ENCODE results near the gene RAPGEF4.
A peak's percentile ranks its signal among the peaks of the same experiment; 100 is the strongest.

RAPGEF4 gene

GRCh38 chr2:172863341-172863740, 127.7 kb downstream of the RAPGEF4 start:
- no peak for DNase-seq

GRCh38 chr2:172864182-172864581, 128.5 kb downstream of the RAPGEF4 start:
- peak; percentile 35 for DNase-seq

- DNase-seq: no peak
These were observed 129.8 kb downstream of the RAPGEF4 start for GRCh38 chr2:172865422-172865821.

DNA sequence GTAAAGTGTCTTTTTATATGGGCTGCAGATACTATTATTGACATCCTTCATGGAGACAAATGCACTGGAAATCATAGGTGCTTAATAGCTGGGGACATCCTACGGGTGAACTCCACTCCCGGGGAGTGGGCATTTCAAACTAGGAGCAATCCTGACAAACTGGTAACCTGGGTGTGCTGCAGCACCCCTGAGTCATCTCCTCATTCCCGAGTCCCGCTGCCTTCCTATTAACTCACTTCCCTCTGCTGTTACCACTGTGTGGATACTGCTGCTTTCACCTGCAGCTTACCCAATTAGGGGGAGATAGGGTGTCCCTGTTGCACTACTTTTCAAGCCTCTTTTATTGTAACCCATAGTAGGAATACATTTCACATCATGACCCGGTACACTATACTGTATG, 134.2 kb downstream of the RAPGEF4 start:
- DNase-seq: no peak

DNA sequence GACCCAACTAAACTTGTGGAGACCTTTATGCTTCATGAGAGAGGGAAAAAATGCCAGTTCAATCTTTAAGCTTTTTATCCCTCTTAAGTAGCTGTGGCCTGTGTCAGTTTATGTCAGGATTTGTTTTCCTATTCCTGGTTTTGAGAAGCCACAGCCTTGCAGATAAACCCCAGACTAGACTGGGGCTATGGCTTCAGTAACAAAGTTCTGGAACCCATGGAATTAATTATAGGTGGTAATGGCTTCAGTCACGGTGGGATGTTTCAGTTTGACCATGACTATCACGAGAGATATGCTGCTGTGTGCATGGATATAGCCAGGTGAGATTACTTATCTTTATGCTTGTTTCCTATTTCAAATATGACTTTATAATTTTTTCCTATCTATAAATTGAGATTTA, 134.8 kb downstream of the RAPGEF4 start:
- DNase-seq: no peak

DNA sequence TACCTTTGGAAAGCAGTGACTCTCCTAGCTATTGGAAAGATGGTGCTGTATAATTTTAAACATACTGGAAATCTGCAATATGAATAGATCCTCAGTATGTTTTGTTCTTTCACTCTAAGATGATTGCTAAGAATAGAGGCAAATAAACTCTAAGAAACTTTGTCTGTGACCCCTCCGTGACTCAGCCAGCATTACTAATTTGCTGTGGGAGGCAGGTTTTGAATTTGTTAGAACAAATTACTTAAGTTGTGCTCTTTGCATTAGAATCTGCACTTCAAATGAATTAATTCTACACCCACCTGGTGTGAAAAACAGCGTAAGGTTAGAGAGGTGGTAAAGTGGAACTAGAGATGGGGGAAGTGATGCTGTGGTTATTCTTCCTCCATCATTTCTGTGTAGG, 142.2 kb downstream of the RAPGEF4 start:
- DNase-seq: no peak

DNA sequence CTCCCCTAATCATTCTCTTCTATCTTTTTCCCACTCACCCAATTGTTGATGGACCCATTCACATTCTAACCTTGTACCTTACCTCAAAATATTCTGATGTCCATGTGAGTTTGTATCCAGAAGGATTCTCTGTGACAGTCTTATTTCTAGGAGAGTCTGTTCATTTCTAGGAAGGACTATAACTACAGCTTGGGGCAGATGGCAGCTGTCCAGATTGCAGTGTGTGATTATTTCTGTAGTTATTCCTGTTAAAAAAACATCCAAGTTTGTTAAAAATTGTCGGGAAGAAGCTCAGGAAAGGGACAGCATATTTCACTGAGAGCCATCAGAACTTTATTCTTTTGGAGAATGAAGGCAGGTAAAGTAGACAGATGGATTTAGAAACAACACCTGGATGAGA, 142.6 kb downstream of the RAPGEF4 start:
- no peak for DNase-seq

GRCh38 chr2:172884336-172884735, 148.7 kb downstream of the RAPGEF4 start:
- DNase-seq: no peak

DNA sequence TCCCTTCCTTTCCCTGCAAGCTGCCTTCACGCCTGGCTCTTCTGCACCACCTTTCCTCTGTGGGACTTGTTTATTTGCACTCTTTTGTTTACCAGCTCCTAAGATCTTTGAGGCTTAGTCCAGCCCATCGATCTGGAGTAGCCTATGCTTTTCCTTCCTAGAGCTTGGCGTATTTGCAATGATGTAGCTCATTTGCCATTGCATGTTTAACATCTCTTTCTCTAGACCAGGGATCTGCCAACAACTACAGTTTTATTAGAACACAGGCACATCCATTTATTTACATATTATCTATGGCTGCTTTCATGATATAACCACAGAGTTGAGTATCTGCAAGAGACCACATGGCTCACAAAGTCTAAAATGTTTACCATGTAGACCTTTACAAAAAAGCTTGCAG, 150.4 kb downstream of the RAPGEF4 start:
- DNase-seq: peak; percentile 53

DNA sequence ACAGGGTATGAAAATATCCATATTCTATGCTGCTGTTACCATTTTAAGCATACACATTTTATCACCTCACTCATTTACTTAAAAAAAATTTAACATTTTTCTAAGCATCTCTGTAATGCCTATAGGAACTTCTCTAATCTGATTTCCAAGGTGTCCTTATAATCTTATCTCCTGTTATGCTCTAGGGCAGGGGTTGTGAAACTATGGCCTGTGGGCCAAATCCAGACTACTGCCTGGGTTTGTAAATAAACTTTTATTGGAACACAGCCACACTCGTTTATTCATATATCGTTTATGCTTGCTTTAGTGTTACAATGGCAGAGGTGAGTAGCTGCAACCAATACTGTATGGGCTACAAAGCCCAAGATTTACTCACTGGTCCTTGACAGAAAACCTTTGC, 151.6 kb downstream of the RAPGEF4 start:
- no peak for DNase-seq

GRCh38 chr2:172888714-172889669, 153.3 kb downstream of the RAPGEF4 start:
- DNase-seq: peak; percentile 90

GRCh38 chr2:172889768-172890430, 154.3 kb downstream of the RAPGEF4 start:
- no peak for DNase-seq

DNA sequence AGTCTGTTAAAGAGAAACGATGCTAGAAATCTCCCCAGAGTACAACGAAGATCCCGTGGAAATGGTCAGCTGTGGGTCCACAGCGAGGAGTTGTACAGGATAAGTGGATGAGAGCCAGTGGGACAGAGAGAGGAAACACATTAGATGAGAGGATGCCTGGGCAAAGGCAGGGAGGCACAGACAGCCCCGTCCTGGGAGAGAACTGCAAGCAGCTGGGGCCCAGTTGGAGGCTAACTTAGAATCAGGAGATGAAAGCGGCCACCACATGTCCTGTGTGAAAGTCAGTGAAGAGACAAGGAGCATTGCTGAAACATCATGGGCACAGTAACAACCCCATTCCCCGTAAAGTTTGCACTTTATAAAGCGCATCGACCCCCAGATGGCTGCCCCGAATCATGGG, 157.5 kb downstream of the RAPGEF4 start:
- no peak for DNase-seq

GRCh38 chr2:172893671-172894070, 158.0 kb downstream of the RAPGEF4 start:
- no peak for DNase-seq

DNA sequence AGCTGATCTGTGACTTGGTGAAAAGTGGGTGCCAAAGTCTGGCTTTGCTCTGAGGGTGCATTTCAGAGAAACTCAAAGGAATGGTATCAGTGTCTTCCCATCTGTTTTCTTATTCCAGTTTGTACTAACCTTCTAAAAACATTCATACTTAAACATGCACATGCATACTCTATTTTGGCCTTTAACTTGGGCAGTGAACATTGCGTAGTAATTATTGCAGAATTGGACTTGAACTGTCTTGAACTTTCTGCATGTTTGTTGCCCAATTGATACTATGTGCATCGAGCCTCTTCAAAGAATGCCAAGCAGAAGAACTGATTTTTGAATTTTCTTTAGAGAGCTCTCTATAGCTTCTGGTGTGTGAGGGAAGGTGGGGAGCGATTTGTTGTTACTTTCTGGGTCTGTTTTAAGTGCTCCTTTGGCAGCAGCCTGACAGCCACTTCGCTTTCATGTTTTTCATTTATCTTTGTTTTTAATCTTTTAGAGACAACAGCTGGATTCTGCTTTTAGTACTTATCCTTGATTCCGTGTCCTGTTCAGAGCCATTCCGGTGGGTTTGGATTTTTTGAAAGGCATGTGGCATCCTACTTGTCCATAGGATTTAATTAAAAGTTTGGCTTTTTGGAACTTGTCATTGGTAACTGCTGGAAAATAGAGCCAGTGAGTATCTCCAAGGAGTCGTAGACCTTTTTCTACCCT, 159.2 kb downstream of the RAPGEF4 start:
- DNase-seq: no peak

- no peak for DNase-seq
These were observed 161.0 kb downstream of the RAPGEF4 start for GRCh38 chr2:172896661-172897081.

- no peak for DNase-seq
These were observed 165.2 kb downstream of the RAPGEF4 start for GRCh38 chr2:172900871-172901270.

- DNase-seq: no peak
These were observed 166.3 kb downstream of the RAPGEF4 start for GRCh38 chr2:172901913-172902312.

GRCh38 chr2:172904236-172904635, 168.6 kb downstream of the RAPGEF4 start:
- no peak for DNase-seq

- DNase-seq: no peak
These were observed 170.5 kb downstream of the RAPGEF4 start for GRCh38 chr2:172905937-172906811.

DNA sequence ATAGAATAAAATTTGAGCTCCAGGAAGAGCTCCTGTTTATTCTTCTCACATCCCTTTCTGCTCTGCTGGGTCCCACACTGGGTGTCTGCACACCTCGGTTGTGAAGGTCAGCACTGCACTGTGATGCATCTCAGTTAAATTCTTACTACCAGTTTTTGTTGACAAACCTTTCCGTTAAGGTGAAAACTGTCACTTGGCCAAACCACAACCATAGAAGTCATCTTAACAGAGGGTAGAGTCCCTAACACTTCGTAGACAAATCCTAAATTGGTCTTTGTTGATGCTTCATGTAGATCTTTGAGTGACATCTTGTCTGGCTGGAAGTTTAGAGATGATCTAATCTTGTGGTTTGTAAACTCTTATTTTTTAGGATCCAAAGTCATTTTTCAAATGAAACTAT, 172.6 kb downstream of the RAPGEF4 start:
- no peak for DNase-seq

GRCh38 chr2:172909454-172909853, 173.8 kb downstream of the RAPGEF4 start:
- no peak for DNase-seq

DNA sequence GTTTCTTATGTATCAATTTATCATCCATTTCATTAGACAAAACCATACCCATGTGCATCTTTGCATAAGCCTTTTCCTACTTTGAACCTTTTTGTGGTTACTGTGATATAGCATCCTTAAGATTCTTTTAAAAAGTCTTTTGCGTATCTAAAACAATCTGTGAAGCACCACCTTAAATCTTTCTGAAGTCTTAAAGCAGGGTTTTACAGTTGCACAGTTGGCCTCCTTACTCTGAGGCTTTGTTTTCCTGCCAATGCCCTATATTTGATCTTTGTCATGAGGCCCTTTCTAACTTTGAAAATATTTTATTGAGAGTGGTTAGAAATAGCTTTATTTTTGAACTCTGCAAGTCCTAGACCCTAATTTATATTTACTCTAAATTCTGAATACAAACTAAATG, 176.6 kb downstream of the RAPGEF4 start:
- DNase-seq: no peak
